HT-29 (cell line): Measurements from ENCODE around the gene ERF. TPM values are rescaled to one million over a fixed set of nuclear protein-coding genes. Genes with fewer than 3 reads are reported as not detected.
"Not testable (repeated sequence)": the region's sequence is repeated elsewhere in the genome, so short reads cannot be mapped to it uniquely, and the experiment has no call there.

Source experiments
- DNase-seq: peaks from one replicate; pipeline ENCODE4 v3.0.0-alpha.2; 2015; ENCODE audit warnings: low spot score
- total RNA-seq: library from RNA; depleted of rRNA; stranded (reverse); fragments of >200 nt; shearing (Covaris generic); gene quantifications from 2 replicates; pipeline ENCODE4 v1.2.3, GENCODE V29; 2014

Gene ERF
- total RNA-seq, 1 experiment from 2014 or later = 160 TPM

DNA sequence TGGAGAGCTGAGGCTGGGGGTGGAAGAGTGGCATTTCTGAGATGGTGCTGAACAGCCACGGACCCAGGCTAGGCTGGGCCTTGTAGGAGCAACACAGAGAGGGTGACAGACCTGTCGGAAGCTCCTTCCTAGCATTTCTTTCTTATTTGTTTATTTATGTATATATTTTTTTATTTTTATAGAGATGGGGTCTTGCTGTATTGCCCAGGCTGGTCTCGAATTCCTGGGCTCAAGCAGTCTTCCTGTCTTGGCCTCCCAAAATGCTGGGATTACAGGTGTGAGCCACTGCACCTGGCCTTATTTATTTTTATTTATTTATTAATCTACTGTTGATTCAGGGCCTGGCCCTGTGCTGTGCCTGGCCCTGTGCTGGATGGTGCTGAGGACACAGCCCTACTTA lies 20.6 kb upstream of the ERF start:
- no peak for DNase-seq

DNA sequence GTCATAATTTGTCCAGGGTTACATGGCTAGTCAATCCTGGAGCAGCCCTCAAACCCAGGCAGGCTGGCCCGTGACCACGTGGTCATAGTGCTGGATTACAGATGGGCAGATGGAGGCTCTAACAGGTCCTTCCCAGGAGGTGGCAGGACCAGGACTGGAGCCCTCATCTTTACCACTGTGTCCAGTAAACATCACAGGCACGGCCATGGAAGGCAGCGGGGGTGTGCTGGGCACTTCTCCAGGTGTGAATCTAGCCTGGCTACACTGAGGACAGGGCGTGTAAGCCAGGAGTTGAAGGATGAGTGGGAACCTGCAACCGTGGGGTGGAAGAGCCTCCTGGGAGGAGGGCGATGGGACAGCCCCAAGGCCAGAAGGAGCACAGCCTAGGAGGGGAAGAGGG lies 20.2 kb upstream of the ERF start:
- no peak for DNase-seq

DNA sequence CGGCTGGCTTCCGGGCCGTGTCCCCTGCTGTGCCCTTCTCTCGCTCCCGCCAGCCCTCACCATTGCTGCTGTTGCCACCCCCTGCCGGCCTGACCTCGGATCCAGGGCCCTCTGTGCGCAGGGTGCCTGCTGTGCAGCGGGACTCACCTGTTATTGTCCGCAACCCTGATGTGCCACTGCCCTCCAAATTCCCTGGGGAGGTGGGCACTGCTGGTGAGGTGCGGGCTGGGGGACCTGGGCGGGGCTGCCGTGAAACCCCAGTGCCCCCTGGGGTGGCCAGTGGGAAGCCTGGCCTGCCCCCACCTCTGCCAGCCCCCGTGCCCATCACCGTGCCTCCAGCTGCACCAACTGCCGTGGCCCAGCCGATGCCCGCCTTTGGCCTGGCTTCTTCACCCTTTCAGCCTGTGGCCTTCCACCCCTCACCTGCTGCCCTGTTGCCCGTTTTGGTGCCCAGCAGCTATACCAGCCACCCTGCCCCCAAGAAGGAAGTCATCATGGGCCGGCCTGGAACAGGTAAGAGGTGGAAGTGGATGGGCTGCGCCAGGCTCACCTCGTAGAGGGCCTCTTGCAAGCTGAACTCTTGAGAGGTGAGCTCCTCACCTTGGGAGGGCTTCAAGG lies 19.2 kb upstream of the ERF start:
- DNase-seq = no peak

DNA sequence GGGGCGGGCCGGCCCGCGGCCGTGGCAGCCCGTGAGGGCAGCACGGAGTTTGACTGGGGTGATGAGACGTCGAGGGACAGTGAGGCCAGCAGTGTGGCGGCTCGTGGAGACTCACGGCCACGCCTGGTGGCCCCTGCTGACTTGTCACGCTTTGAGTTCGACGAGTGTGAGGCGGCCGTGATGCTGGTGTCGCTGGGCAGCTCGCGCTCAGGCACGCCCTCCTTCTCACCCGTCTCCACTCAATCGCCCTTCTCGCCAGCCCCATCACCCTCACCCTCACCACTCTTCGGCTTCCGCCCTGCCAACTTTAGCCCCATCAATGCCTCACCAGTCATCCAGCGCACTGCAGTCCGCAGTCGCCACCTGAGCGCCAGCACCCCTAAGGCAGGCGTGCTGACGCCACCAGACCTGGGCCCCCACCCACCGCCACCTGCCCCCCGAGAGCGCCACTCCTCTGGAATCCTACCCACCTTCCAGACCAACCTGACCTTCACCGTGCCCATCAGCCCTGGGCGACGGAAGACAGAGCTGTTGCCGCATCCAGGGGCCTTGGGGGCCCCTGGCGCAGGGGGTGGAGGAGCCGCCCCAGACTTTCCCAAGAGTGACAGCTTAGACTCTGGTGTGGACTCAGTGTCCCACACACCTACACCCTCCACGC lies 18.6 kb upstream of the ERF start:
- no peak for DNase-seq

DNA sequence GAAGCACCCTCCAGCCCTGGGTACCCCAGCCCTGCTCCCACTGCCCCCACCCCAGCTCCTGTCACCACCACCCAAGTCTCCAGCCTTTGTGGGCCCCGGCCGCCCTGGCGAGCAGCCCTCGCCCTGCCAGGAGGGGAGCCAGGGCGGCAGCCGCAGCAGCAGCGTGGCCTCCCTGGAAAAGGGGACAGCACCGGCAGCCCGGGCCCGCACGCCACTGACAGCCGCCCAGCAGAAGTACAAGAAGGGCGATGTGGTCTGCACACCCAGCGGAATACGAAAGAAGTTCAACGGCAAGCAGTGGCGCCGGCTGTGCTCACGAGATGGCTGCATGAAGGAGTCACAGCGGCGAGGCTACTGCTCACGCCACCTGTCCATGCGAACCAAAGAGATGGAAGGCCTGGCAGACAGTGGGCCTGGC lies 18.1 kb upstream of the ERF start:
- no peak for DNase-seq

DNA sequence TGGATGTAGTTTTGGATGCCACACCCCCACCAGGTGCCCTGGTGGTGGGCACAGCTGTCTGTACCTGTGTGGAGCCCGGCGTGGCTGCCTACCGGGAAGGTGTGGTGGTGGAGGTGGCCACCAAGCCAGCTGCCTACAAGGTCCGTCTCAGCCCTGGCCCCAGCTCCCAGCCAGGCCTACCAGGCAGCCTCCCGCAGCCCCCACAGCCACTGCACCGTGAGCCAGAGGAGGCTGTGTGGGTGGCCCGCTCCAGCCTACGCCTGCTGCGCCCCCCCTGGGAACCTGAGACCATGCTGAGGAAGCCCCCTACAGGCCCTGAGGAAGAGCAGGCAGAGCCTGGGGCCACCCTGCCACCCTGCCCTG lies 17.6 kb upstream of the ERF start:
- no peak for DNase-seq

DNA sequence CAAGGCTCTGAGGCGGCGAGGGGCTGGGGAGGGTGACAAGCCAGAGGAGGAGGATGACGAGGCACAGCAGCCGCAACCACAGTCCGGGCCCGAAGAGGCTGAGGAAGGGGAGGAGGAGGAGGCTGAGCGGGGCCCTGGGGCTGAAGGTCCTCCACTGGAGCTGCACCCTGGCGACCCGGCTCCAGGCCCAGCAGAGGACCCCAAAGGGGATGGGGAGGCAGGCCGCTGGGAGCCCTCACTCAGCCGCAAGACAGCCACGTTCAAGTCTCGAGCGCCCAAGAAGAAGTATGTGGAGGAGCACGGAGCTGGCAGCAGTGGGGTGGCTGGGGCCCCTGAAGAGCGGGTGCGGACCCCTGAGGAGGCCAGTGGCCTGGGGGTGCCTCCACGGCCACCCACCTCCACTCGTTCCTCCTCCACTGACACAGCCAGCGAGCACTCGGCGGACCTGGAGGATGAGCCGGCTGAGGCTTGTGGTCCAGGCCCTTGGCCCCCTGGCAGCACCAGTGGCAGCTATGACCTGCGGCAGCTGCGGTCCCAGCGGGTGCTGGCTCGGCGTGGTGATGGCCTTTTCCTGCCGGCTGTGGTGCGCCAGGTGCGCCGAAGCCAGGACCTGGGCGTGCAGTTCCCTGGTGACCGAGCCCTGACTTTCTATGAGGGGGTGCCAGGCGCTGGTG lies 17.1 kb upstream of the ERF start:
- DNase-seq = no peak

DNA sequence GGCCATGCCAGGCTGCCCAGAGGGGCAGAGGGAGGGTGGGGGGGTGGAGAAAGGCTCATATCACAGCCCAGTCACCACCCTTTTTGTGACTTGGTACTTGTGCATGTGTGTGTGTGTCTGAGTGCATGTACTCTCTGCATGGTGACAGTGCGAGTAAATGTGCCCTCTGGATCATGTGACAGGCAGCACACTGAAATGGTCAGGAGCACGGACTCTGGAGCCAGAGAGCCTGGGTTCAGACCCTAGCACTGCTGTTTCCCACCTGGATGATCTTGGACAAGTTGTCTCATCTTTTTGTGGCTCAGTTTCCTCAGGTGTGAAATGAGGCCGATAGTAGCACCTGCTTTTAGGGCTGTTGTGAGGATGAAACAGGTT lies 16.1 kb upstream of the ERF start:
- no peak for DNase-seq

DNA sequence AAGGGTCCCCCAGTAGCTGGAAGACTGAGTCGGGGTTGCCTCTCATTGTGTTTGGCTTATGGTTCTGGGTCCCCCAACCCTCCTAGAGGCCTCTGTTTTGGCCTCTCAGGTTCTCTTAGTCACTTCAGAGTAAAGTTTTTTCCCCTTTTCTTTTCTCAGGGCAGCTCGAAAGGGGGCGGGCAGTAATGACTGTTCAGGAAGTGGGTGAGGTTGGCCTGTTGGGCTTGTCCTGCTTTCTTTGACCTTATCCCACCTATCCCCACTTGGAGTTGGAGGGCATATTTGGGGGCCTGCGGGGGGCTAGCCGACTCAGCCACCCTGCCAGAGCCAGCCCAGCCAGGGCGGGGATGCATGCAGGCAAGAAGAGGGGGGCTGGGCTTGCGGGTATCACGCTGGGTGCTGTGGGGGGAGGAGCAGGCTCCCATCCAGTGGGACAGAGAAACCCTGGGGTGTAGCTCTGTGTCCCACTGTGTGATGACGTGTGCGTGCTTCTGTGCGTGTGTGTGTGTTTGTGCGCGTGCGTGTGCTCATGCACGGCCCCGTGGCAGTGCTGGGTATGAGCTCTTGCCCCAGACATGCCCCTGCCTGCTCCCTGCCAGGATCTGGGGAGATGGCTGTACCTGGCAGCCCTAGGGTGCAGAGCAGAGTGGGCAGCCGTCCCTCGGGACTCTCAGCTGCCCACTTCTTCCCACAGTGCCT lies 15.6 kb upstream of the ERF start:
- peak; percentile 80 for DNase-seq

DNA sequence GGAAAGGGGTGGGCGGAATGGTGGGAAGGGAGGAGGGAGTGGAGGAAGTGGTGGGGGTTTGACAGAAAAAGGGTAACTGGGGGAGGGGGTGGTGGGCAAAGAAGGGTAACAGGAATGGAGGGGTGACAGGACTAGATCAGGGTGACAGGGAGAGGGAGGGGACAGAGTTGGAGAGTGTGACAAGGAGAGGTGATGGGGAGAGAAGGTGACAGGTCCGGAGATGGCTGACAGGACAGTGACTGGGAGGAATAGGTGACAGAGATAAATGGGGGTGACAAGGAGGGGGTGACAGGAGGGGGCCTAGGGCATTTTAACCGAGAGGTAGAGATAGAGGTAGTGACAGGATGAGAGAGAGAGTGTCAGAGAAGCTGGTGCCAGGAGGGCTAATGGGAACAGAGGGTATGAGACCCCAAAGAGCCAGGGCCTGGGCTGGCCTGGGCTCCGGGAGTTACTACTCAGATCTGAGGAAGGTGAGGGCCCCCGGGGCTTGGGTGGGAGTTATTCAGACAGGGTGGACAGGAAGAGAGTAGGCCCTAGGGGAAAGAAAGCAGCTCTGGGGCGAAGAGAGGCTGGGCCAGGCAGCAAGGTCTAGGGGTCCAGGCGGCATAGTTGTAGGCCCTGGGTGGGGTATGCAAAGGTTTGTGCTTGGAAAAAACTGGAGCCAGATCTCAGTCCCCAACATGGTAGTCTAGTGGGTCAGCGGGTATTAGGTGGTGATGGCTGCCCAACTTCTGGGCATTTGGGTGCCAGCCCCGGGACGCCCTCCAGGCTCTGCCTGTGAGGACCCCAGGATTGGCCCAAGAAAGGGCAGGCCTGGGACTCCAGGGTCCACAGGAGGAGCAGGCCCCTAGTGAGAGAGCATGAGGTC lies 14.8 kb upstream of the ERF start:
- peak; percentile 28 for DNase-seq

DNA sequence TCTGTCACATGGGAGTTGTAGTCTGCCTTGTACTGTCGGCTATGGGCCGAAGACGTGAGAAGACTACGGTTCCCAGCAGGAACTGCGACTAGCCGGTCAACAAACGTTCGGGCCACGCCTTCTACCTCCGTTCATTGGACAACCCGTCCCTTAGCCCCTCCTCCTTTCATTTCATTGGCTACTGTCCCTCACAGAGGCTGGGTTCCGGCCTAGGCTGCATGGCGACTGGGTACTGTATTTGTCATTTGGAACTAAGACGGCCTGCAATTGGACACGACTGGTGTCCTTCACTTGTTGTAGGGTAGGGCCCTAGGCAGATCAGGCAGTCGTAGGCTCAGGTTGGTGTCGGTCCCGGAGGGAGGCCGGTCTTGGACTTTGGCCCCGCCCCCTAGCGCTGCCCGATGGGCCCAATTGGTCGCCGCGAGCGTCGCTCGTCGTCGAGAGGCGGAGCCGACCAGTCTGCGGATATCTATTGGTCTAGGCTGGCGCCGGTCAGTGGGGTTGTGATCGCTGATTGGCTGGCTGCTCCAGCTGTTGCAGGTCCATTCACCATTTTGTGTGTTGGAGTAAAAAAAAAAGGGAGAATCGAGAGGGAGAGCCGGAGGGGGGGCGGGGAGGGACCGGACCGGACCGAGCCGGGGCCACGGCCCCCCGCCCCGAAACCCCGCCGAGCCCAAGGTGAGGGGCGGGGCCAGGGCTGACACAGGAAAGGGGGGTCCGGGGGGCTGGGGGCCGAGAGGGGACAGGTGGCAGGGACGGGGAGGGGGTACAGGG lies 14.0 kb upstream of the ERF start, which contains the start of gene CIC:
Gene CIC, plus strand, starts transcription at position 549 of the 774 bp plus-strand sequence. CDS start 2,532 bp downstream, outside the sequence.
- peak; percentile 100 for DNase-seq

DNA sequence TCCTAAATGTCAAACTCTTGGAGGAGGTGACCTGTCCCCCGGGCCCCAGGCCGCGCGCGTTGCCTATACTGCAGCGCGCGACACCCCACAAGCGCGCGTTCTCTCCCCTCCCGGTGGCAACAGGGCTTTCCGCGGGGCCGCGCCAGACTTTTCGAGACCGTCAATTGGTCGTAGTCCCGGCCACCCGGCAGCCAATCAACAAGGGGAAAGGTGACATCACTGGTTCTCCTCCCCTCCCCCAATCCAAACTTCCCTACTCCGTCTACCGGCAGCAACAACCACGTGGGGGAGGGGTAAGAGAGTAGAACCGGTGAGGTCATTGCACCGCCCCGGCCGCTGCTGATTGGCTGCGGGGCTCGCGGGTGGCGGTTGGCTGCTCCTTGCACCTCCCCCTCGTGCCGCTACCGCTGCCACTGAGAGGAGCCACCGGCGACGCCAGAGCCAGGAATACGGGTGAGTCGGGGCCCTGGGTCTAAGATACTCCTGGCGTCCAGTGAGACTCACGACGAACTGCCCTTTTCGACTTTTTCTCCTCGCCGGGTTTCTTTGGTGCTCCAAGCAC lies 13.3 kb upstream of the ERF start:
- peak; percentile 100 for DNase-seq

DNA sequence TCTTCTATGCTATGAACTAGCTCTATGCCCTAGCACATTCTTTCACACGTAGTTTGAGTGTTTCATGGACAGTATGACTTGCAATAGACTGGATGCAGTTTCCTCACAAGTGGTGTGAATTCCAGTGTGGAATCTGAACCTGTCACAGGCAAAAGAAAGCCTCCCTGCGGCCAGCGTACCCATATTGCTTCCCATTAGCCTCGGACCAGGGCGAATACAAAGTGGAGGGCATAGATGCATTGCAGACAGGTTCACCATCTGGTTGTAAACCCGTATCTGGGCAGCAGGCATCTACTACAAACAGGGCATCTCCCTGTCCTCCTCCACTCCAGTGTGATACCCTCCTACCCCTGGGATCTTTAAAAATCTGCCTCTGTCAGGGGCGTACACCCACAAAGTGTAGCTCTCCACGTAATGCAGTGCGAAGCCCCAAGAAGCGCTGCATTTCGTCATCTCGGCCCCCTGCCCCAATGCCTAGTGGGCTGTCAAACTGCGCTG lies 12.8 kb upstream of the ERF start:
- DNase-seq = no peak

DNA sequence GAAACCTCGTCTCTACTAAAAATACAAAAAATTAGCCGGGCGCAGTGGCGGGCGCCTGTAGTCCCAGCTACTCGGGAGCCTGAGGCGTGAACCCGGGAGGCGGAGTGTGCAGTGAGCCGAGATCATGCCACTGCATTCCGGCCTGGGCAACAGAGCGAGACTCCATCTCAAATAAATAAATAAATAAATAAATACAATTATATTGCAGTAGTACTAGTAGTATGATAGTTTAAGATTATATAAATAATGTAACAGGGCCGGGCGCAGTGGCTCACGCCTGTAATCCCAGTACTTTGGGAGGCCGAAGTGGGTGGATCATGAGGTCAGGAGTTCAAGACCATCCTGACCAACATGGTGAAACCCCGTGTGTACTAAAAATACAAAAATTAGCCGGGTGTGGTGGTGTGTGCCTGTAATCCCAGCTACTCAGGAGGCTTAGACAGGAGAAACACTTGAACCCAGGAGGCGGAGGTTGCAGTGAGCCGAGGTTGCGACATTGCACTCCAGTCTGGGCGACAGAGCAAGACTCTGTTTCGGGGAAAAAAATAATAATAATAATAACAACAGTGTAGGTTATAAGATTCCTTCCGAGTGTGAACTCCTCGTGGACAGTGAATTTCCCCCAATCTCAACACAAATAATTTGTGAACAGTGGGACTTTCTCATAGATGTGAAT lies 12.1 kb upstream of the ERF start:
- DNase-seq = not testable (repeated sequence)

DNA sequence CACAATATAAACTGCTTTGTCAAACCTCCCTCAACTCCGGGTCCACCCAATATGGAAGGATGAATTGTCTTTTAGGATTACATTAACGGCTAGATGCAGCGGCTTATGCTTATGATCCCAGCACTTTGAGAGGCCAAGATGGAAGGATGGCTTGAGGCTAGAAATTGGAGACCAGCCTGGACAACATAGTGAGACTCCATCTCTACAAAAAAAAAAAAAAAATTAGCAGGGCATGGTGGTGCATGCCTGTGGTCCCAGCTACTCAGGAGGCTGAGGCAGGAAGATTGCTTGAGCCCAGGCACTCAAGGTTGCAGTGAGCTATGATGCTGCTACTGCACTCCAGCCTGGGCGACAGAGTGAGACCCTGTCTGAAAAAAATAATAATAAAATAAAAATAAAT lies 11.2 kb upstream of the ERF start:
- DNase-seq = not testable (repeated sequence)

DNA sequence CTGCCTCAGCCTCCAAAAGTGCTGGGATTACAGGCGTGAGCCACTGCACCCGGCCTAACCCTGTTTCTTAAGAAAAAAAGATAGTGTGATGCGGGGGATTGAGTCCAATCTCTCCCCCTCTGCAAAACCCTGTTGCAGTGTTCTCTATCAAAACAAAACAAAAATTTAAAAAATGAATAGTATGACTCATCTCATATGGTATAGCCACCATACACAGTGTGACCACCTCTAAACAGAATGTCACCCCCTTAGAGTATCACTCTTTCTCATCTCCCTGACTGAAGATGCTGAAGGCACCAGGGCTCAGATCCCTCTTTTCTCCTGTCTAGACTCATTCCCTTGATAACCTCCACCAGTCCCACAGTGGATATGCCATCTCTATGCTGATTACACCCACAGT lies 6.8 kb upstream of the ERF start:
- DNase-seq = no peak

DNA sequence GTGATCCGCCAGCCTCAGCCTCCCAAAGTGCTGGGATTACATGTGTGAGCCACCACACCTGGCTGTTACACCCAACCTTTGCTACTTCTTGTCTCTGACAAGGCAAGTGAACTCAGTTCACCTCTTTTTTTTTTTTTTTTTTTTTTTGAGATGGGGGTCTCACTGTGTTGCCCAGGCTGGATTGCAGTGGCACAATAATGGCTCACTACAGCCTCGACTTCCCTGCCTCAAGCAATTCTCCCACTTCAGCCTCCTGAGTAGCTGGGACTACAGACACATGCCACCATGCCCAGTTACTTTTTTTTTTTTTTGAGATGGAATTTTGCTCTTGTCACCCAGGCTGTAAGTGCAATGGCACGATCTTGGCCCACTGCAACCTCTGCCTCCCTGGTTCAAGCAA lies 2.9 kb upstream of the ERF start:
- not testable (repeated sequence) for DNase-seq

DNA sequence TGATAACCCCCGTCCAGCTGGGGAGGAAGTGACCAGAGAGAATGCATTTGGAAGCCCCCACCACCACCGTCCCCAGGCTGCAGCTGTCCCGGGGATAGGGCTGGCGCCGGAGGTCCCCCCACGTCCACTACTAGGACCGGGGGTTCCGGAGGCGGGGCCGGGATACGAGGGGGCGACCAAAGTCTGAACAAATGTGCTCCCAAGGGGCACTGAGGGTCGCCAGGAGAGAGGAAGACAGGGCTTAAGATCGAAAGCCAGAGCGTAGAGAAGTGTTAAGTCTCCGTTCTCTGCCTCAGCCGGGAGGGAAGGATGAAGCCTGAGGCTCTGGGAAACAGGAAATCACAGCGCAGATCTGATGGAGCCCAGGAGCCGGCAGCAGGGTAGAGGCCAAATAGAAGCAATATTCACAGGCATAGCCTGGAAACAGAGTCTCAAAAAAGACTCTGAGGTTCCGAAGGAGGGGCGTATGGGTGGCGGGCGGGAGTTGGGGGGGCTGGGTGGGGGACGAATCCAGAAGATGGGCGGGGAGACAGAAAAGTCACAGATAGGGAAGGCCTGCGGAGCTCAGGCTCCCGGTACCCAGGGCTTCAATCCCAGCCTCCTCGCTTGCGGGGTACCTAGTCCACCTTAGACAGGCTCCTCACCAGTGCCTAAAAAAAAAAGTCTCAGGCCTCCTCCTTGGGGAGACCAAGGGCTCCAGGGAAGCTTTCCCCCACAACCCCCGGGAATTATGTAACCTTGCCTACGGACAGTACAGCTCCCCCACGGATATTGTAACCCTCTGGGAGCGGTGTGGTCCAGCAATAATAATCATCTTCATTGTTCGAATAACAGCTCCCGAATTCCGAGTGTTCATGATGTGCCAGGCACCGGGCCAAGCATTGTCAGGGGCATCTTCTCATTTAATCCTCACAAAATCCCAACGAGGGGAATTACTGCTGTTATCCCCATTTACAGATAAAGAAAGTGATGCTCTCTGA lies 1.1 kb upstream of the ERF start:
- peak; percentile 73 for DNase-seq
